Spleen (tissue), 7 donors: ENCODE data around the gene APOA1.

Experiments used
- POLR2A ChIP-seq, 3 donors: fragments of 450-650 bp; IDR thresholded peaks; one replicate each; pipeline ENCODE4 v1.5.1; 2017; ENCODE audit warnings: antibody characterized with exemption in 3 of 3, mild to moderate bottlenecking in 1 of 3
- POLR2AphosphoS5 ChIP-seq, 3 donors: sonication (generic); formaldehyde crosslinking; IDR thresholded peaks; one replicate each; pipeline ENCODE4 v1.5.1; 2017; ENCODE audit warnings: antibody characterized with exemption in 3 of 3
- TF ChIP-seq, protein P1 (sequence below), 11 experiments: fragments of 200-600 bp in 7 of 11; fragments of 450-650 bp in 4 of 11; sonication (generic) in 4 of 11; IDR thresholded peaks in 8 of 11; conservative IDR thresholded peaks in 3 of 11; 1 replicate in 7 of 11; 2 replicates in 4 of 11; pipeline versions ENCODE4 v1.4.0 to v1.8.0; 2016 to 2021; ENCODE audit warnings: antibody characterized with exemption in 11 of 11, inconsistent platforms in 4 of 11, mild to moderate bottlenecking in 1 of 11
- donor health status: DM: no; HTN: no; CAD: no; lungs with moderate emphysema.
- donor health status: DM: no; HTN: no; CAD: no.
- donor health status: DM: no; HTN: no; CAD: no.

DNA sequence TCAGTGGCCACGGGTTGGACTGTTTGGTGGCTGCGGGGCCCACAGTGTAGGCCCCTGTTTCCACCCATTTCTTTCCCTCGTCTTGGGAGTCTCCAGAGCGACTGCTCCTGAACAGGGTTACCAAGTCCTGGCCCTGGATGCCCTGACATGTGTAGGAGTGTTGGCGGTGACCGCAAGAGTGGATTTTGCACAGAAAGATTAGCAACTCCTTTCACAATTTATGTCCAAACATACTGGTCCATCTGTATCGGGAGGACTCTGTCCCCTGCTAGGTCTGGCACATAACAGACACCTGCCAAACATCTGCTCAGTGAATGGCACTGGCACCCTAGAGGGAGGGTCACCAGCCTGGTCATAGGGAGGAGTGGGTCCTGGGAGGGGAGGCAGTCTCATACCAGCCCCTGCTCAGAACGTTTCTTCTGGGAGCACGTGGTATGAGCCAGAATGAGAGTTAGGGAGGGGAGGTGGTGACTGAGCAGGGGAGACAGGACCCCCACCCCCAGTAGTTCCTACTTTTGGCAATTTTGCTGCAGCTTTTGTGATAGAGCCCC, 3.4 kb upstream of the APOA1 start:
- TF ChIP-seq, protein P1, sequence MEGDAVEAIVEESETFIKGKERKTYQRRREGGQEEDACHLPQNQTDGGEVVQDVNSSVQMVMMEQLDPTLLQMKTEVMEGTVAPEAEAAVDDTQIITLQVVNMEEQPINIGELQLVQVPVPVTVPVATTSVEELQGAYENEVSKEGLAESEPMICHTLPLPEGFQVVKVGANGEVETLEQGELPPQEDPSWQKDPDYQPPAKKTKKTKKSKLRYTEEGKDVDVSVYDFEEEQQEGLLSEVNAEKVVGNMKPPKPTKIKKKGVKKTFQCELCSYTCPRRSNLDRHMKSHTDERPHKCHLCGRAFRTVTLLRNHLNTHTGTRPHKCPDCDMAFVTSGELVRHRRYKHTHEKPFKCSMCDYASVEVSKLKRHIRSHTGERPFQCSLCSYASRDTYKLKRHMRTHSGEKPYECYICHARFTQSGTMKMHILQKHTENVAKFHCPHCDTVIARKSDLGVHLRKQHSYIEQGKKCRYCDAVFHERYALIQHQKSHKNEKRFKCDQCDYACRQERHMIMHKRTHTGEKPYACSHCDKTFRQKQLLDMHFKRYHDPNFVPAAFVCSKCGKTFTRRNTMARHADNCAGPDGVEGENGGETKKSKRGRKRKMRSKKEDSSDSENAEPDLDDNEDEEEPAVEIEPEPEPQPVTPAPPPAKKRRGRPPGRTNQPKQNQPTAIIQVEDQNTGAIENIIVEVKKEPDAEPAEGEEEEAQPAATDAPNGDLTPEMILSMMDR (IDR thresholded peaks at IDR 0.05 in 8 of 11, conservative IDR thresholded peaks at IDR 0.05 in 3 of 11), result no peak
- TF ChIP-seq POLR2A (IDR thresholded peaks at IDR 0.05) (no peak), POLR2AphosphoS5 (IDR thresholded peaks at IDR 0.05) (no peak)
